ENCODE results near the gene DLL4.

DNA sequence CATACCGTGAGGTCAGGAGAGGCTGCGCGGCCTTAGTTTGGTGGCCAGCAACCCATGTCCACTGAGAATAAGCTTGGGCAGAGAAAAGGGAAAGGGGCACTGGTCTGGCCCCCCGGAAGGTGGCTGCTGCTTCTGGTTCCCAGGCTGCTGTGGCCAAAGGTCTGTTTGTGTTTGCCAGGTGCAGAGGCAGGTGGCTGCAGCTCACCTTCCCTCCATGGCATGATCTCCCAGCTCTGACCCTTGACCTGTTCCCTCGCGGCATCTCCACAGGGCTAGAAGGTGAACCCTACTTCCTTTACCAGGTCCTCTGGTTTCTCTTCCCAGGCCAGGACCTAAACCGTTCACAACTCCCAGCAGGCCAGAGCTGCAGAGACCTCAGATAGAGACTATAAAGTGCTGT is 21.0 kb upstream of the DLL4 start:
- TF ChIP-seq, protein P1, sequence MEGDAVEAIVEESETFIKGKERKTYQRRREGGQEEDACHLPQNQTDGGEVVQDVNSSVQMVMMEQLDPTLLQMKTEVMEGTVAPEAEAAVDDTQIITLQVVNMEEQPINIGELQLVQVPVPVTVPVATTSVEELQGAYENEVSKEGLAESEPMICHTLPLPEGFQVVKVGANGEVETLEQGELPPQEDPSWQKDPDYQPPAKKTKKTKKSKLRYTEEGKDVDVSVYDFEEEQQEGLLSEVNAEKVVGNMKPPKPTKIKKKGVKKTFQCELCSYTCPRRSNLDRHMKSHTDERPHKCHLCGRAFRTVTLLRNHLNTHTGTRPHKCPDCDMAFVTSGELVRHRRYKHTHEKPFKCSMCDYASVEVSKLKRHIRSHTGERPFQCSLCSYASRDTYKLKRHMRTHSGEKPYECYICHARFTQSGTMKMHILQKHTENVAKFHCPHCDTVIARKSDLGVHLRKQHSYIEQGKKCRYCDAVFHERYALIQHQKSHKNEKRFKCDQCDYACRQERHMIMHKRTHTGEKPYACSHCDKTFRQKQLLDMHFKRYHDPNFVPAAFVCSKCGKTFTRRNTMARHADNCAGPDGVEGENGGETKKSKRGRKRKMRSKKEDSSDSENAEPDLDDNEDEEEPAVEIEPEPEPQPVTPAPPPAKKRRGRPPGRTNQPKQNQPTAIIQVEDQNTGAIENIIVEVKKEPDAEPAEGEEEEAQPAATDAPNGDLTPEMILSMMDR (IDR thresholded peaks at IDR 0.05) = no peak
- TF ChIP-seq EP300 (IDR thresholded peaks at IDR 0.05) = no peak
